Upper lobe of left lung (tissue), 6 donors: ENCODE results near the gene SERF2. TPM values are rescaled to one million over a fixed set of nuclear protein-coding genes. Genes with fewer than 3 reads are reported as not detected.

Source experiments
- ATAC-seq, 2 donors: fragments of 200-7000 bp; cut with Tn5 transposase; one replicate each; pipeline ENCODE4 v1.9.1; 2022; ENCODE audit warnings: mild to moderate bottlenecking in 2 of 2, moderate library complexity in 2 of 2; ENCODE audit not compliant: low FRiP score in 2 of 2
- DNase-seq, 2 donors: peaks; one replicate each; pipeline ENCODE4 v3.0.0-alpha.2; 2019 to 2020
- H3K27ac ChIP-seq, 4 donors: fragments of 200-600 bp; sonication (generic); one replicate each; pipeline ENCODE4 v1.5.1; 2016 to 2019
- H3K27me3 ChIP-seq, 4 donors: fragments of 200-600 bp; sonication (generic); one replicate each; pipeline ENCODE4 v1.5.1; 2017 to 2019
- H3K36me3 ChIP-seq, 4 donors: fragments of 200-600 bp; sonication (generic); one replicate each; pipeline ENCODE4 v1.5.1; 2016 to 2019
- H3K4me1 ChIP-seq, 4 donors: fragments of 200-600 bp; sonication (generic); one replicate each; pipeline ENCODE4 v1.5.1; 2018 to 2019
- H3K4me3 ChIP-seq, 4 donors: fragments of 200-600 bp; sonication (generic); one replicate each; pipeline ENCODE4 v1.5.1; 2017 to 2019; ENCODE audit warnings: mild to moderate bottlenecking in 2 of 4, moderate library complexity in 1 of 4
- H3K9me3 ChIP-seq, 4 donors: fragments of 200-600 bp; sonication (generic); one replicate each; pipeline ENCODE4 v1.5.1; 2018 to 2019
- EP300 ChIP-seq, 4 donors: sonication (generic); formaldehyde crosslinking; IDR thresholded peaks; one replicate each; pipeline ENCODE4 v1.5.1; 2017; ENCODE audit warnings: antibody characterized with exemption in 4 of 4, control low read depth in 2 of 4
- POLR2A ChIP-seq, 4 donors: fragments of 450-650 bp; IDR thresholded peaks; one replicate each; pipeline ENCODE4 v1.5.1; 2016 to 2017; ENCODE audit warnings: antibody characterized with exemption in 4 of 4, mild to moderate bottlenecking in 2 of 4
- POLR2AphosphoS5 ChIP-seq, 2 donors: sonication (generic); formaldehyde crosslinking; IDR thresholded peaks; one replicate each; pipeline ENCODE4 v1.5.1; 2017; ENCODE audit warnings: antibody characterized with exemption in 2 of 2
- WGBS, 2 donors: methylation state at CpG; one replicate each; pipeline ENCODE4 v1.1.5; 2017 to 2018; 5-methylcytosine and 5-hydroxymethylcytosine counted together
- total RNA-seq, 6 donors: library from RNA; depleted of rRNA in 4 of 6; stranded (reverse); fragments of >200 nt in 4 of 6; gene quantifications; one replicate each; pipeline versions ENCODE4 v1.1.0 to v1.2.1, GENCODE V29; 2016 to 2021
- TF ChIP-seq, protein P1 (sequence below), 6 experiments: fragments of 450-650 bp in 4 of 6; fragments of 200-600 bp in 2 of 6; sonication (generic) in 2 of 6; IDR thresholded peaks; one replicate each; pipeline ENCODE4 v1.5.1; 2016 to 2019; ENCODE audit warnings: antibody characterized with exemption in 6 of 6
- donor health status: DM: no; HTN: no; CAD: no; lungs with moderate emphysema.
- donor health status: DM: no; HTN: yes; CAD: no; lungs with severe emphysema.

The SERF2 gene
- total RNA-seq, 6 donors from 2014 or later: 285 to 1,034 (median 752) TPM

GRCh38 chr15:43749690-43750345 lies 42.3 kb upstream of the SERF2 start:
- WGBS, 2 donors: 43 to 53% methylated on average over 12 of the region's 12 CpGs
- Histone ChIP-seq H3K4me3 (peak overlapping the region in 2 of 4 donors; percentile 3 to 21), H3K4me1 (peaks cover 43 to 57% (median 49%) of the 10 kb centered on the region in 4 donors), H3K27ac (peak overlapping the region in 3 of 4 donors; percentile 28 to 69 (median 45)), H3K36me3 (peaks cover 0 to 30% (median 12%) of the 10 kb centered on the region in 4 donors), H3K27me3 (no peaks in the 10 kb centered on the region), H3K9me3 (no peaks in the 10 kb centered on the region)
- ATAC-seq (no peak), DNase-seq (peak in 1 of 2 donors; percentile 28)
- TF ChIP-seq EP300 (IDR thresholded peaks at IDR 0.05): no peak
- TF ChIP-seq, protein P1, sequence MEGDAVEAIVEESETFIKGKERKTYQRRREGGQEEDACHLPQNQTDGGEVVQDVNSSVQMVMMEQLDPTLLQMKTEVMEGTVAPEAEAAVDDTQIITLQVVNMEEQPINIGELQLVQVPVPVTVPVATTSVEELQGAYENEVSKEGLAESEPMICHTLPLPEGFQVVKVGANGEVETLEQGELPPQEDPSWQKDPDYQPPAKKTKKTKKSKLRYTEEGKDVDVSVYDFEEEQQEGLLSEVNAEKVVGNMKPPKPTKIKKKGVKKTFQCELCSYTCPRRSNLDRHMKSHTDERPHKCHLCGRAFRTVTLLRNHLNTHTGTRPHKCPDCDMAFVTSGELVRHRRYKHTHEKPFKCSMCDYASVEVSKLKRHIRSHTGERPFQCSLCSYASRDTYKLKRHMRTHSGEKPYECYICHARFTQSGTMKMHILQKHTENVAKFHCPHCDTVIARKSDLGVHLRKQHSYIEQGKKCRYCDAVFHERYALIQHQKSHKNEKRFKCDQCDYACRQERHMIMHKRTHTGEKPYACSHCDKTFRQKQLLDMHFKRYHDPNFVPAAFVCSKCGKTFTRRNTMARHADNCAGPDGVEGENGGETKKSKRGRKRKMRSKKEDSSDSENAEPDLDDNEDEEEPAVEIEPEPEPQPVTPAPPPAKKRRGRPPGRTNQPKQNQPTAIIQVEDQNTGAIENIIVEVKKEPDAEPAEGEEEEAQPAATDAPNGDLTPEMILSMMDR (IDR thresholded peaks at IDR 0.05): no peak
- TF ChIP-seq POLR2A (IDR thresholded peaks at IDR 0.05): no peak
- TF ChIP-seq POLR2AphosphoS5 (IDR thresholded peaks at IDR 0.05): no peak

DNA sequence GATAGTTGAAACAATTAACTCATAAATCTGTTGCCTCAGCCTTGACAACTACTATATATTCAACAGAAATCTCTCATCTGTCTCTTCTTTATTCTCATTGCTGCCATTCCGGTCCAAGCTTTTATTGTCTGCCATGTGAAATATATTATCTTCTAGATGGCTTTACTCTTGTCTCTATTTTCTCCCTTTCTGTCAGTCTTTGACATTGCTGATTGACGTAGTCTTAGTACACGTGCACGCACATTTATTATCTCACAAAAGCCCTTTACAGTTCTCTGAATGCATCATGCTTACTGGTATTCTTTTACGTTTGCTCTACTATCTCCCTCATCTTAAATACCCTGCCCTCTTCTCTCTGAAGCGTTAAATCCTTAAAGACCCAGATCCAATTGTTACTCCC lies 40.2 kb upstream of the SERF2 start:
- 75 to 84% methylated on average over 6 of the region's 6 CpGs for WGBS, 2 donors
- TF ChIP-seq POLR2AphosphoS5 (IDR thresholded peaks at IDR 0.05) (no peak), EP300 (IDR thresholded peaks at IDR 0.05) (no peak), POLR2A (IDR thresholded peaks at IDR 0.05) (no peak)
- TF ChIP-seq, protein P1 (IDR thresholded peaks at IDR 0.05): no peak
- Histone ChIP-seq H3K4me1 (peaks cover 41 to 51% (median 45%) of the 10 kb centered on the region in 4 donors), H3K27ac (no peak overlapping the region), H3K27me3 (no peaks in the 10 kb centered on the region), H3K9me3 (no peaks in the 10 kb centered on the region), H3K36me3 (peaks cover 0 to 50% (median 26%) of the 10 kb centered on the region in 4 donors), H3K4me3 (no peak overlapping the region)
- ATAC-seq: no peak
- no peak for DNase-seq

DNA sequence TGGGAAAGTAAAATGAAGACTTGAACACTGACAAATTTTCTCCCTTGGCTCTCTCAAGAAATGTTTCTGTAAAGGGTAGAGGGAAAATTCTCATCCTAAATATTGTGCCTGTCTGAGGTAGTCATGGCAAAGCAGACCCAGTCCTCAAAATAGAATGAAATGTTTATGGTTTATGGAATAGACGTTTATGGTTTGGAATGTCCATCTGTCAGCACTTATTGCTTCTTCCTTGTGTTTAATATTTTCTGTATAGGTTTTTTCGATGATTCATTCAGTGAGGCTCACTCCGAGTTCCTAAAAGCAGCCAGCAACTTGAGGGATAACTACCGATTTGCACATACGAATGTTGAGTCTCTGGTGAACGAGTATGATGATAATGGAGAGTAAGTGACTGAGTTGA lies 29.3 kb upstream of the SERF2 start:
- DNase-seq (no peak), ATAC-seq (no peak)
- TF ChIP-seq, protein P1 (IDR thresholded peaks at IDR 0.05): no peak
- no peak for TF ChIP-seq POLR2AphosphoS5 (IDR thresholded peaks at IDR 0.05)
- no peak for TF ChIP-seq EP300 (IDR thresholded peaks at IDR 0.05)
- no peak for TF ChIP-seq POLR2A (IDR thresholded peaks at IDR 0.05)
- H3K4me1 ChIP-seq: no peaks in the 10 kb centered on the region
- peaks cover 34 to 100% (median 84%) of the 10 kb centered on the region in 4 donors for H3K36me3 ChIP-seq
- H3K27me3 ChIP-seq: no peaks in the 10 kb centered on the region
- H3K4me3 ChIP-seq: no peak overlapping the region
- 82 to 87% methylated on average over 6 of the region's 6 CpGs for WGBS, 2 donors
- H3K27ac ChIP-seq: no peak overlapping the region
- H3K9me3 ChIP-seq: no peaks in the 10 kb centered on the region

GRCh38 chr15:43763819-43764446 lies 28.2 kb upstream of the SERF2 start:
- TF ChIP-seq POLR2A (IDR thresholded peaks at IDR 0.05): no peak
- TF ChIP-seq EP300 (IDR thresholded peaks at IDR 0.05): no peak
- TF ChIP-seq, protein P1 (IDR thresholded peaks at IDR 0.05): no peak
- no peak for TF ChIP-seq POLR2AphosphoS5 (IDR thresholded peaks at IDR 0.05)
- ATAC-seq (no peak), DNase-seq (no peak)
- no peaks in the 10 kb centered on the region for H3K27me3 ChIP-seq
- H3K27ac ChIP-seq: no peak overlapping the region
- no peak overlapping the region for H3K4me3 ChIP-seq
- no peaks in the 10 kb centered on the region for H3K9me3 ChIP-seq
- peaks cover 37 to 100% (median 88%) of the 10 kb centered on the region in 4 donors for H3K36me3 ChIP-seq
- no peaks in the 10 kb centered on the region for H3K4me1 ChIP-seq
- 77 to 84% methylated on average over 2 of the region's 2 CpGs for WGBS, 2 donors
